H1 (cell line): ENCODE results near the gene PF4V1. TPM values are rescaled to one million over a fixed set of nuclear protein-coding genes. Genes with fewer than 3 reads are reported as not detected.

Source experiments
- CTCF ChIA-PET: fragments of 300-600 bp; sonication (Branson Sonifier 250); formaldehyde crosslinking; loops from one replicate; lab custom pipeline; 2021; ENCODE audit not compliant: partially characterized antibody; lab: Charles Lee
- POLR2A ChIA-PET: fragments of 300-600 bp; sonication (Branson Sonifier 250); formaldehyde crosslinking; loops from one replicate; lab custom pipeline; 2021; ENCODE audit warnings: inconsistent platforms; ENCODE audit not compliant: partially characterized antibody; lab: Charles Lee
- DNase-seq, 2 experiments: peaks; one replicate each; pipeline versions ENCODE4 v3.0.0 to v3.0.0-alpha.2; 2010 to 2022; ENCODE audit warnings: low spot score in 2 of 2, low read depth in 1 of 2, mixed read lengths in 1 of 2
- FAIRE-seq: peaks from 2 replicates; lab custom pipeline; 2011; peaks lifted over from hg19 to GRCh38; lab: Jason Lieb, UNC
- H2AFZ ChIP-seq: 2 replicates; pipeline ENCODE4 v1.8.1; 2012; ENCODE audit warnings: low read length, inconsistent platforms
- H2AK5ac ChIP-seq: 2 replicates; pipeline ENCODE4 v1.6.1; 2013; ENCODE audit warnings: low read depth, low read length
- H2BK120ac ChIP-seq: replicated peaks from 2 replicates; pipeline ENCODE3; 2013; ENCODE audit warnings: low read depth, low read length, inconsistent platforms
- H2BK12ac ChIP-seq: 2 replicates; pipeline ENCODE4 v1.6.1; 2013; ENCODE audit warnings: low read depth, low read length
- H2BK15ac ChIP-seq: 2 replicates; pipeline ENCODE4 v1.6.1; 2013; ENCODE audit warnings: low read length
- H2BK20ac ChIP-seq: 2 replicates; pipeline ENCODE4 v1.6.1; 2013; ENCODE audit warnings: low read length
- H2BK5ac ChIP-seq: 2 replicates; pipeline ENCODE4 v1.6.1; 2013; ENCODE audit warnings: low read depth, low read length
- H3K14ac ChIP-seq: 2 replicates; pipeline ENCODE4 v1.6.1; 2013; ENCODE audit warnings: inconsistent platforms; ENCODE audit not compliant: insufficient read length
- H3K18ac ChIP-seq: 2 replicates; pipeline ENCODE4 v1.6.1; 2013; ENCODE audit warnings: low read length; ENCODE audit errors: extremely low read depth
- H3K23ac ChIP-seq: 2 replicates; pipeline ENCODE4 v1.6.1; 2013; ENCODE audit warnings: inconsistent platforms; ENCODE audit not compliant: insufficient read length
- H3K23me2 ChIP-seq: 2 replicates; pipeline ENCODE4 v1.6.1; 2013; ENCODE audit warnings: low read depth, low read length
- H3K27ac ChIP-seq: 2 replicates; pipeline ENCODE4 v1.6.1; 2011; ENCODE audit warnings: low read depth, low read length, inconsistent platforms
- H3K27me3 ChIP-seq, 4 experiments: replicated peaks in 1 of 4; 1 replicate in 1 of 4; 2 replicates in 3 of 4; pipeline versions ENCODE4 v1.6.1 to v1.8.1; 2011 to 2013; ENCODE audit warnings: low read length in 3 of 4, mild to moderate bottlenecking in 3 of 4, inconsistent platforms in 2 of 4, mixed read lengths in 2 of 4, moderate library complexity in 1 of 4; ENCODE audit not compliant: control insufficient read depth in 3 of 4, insufficient read depth in 3 of 4; ENCODE audit errors: extremely low read depth in 1 of 4
- H3K36me3 ChIP-seq, 4 experiments: 2 replicates each; pipeline versions ENCODE4 v1.6.1 to v1.8.1; 2011 to 2013; ENCODE audit warnings: mild to moderate bottlenecking in 4 of 4, low read length in 3 of 4, moderate library complexity in 2 of 4, control low read depth in 1 of 4, inconsistent platforms in 1 of 4; ENCODE audit not compliant: insufficient read depth in 4 of 4, control insufficient read depth in 2 of 4
- H3K4ac ChIP-seq: replicated peaks from 2 replicates; pipeline ENCODE3; 2013; ENCODE audit warnings: low read length, low read depth, mixed read lengths, inconsistent platforms; ENCODE audit not compliant: insufficient read length
- H3K4me1 ChIP-seq, 4 experiments: replicated peaks in 1 of 4; 1 replicate in 1 of 4; 2 replicates in 3 of 4; pipeline versions ENCODE4 v1.6.1 to v1.8.1; 2011 to 2013; ENCODE audit warnings: low read length in 3 of 4, inconsistent platforms in 2 of 4, mixed read lengths in 1 of 4; ENCODE audit not compliant: insufficient read depth in 4 of 4, control insufficient read depth in 3 of 4
- H3K4me2 ChIP-seq, 2 experiments: 2 replicates each; pipeline versions ENCODE4 v1.6.1 to v1.8.1; 2011 to 2013; ENCODE audit warnings: low read depth in 2 of 2, low read length in 2 of 2, control low read depth in 1 of 2, inconsistent platforms in 1 of 2, mild to moderate bottlenecking in 1 of 2; ENCODE audit not compliant: insufficient read depth in 1 of 2
- H3K4me3 ChIP-seq, 4 experiments: fragments of 200-600, 300-600 bp in 1 of 4; sonication (generic), shearing (Covaris generic), sonication (Bioruptor Twin) in 1 of 4; 2 replicates each; pipeline versions ENCODE4 v1.5.1 to v1.8.1; 2011 to 2016; ENCODE audit warnings: low read length in 4 of 4, low read depth in 3 of 4, control low read depth in 2 of 4, inconsistent platforms in 2 of 4, mild to moderate bottlenecking in 2 of 4, mixed read lengths in 1 of 4, moderate library complexity in 1 of 4; ENCODE audit not compliant: insufficient read depth in 2 of 4; ENCODE audit errors: extremely low read depth in 1 of 4
- H3K56ac ChIP-seq: replicated peaks from 2 replicates; pipeline ENCODE3; 2013; ENCODE audit warnings: low read depth, mild to moderate bottlenecking, mixed read lengths, low read length, inconsistent platforms; ENCODE audit not compliant: insufficient read length
- H3K79me1 ChIP-seq: 2 replicates; pipeline ENCODE4 v1.6.1; 2013; ENCODE audit warnings: low read depth, low read length, control low read depth
- H3K79me2 ChIP-seq, 2 experiments: 2 replicates each; pipeline versions ENCODE4 v1.6.1 to v1.8.1; 2012 to 2013; ENCODE audit warnings: low read length in 2 of 2, mild to moderate bottlenecking in 2 of 2, inconsistent platforms in 1 of 2; ENCODE audit not compliant: insufficient read depth in 2 of 2, control insufficient read depth in 1 of 2
- H3K9ac ChIP-seq, 4 experiments: replicated peaks in 1 of 4; 1 replicate in 1 of 4; 2 replicates in 3 of 4; pipeline versions ENCODE4 v1.6.1 to v1.8.1; 2011 to 2013; ENCODE audit warnings: low read depth in 3 of 4, low read length in 3 of 4, control low read depth in 2 of 4, mild to moderate bottlenecking in 2 of 4, moderate library complexity in 2 of 4, inconsistent platforms in 1 of 4; ENCODE audit errors: extremely low read depth in 1 of 4
- H3K9me3 ChIP-seq, 2 experiments: 2 replicates each; pipeline versions ENCODE4 v1.6.1 to v1.8.1; 2012 to 2013; ENCODE audit warnings: mild to moderate bottlenecking in 2 of 2, moderate library complexity in 2 of 2, control low read depth in 1 of 2, inconsistent platforms in 1 of 2, low read depth in 1 of 2, low read length in 1 of 2, mixed read lengths in 1 of 2; ENCODE audit not compliant: insufficient read depth in 2 of 2
- H4K20me1 ChIP-seq, 2 experiments: replicated peaks in 1 of 2; 2 replicates each; pipeline versions ENCODE3 to v1.8.1; 2011 to 2013; ENCODE audit warnings: inconsistent platforms in 2 of 2, low read length in 2 of 2, mild to moderate bottlenecking in 1 of 2; ENCODE audit not compliant: insufficient read depth in 2 of 2, control insufficient read depth in 1 of 2
- H4K5ac ChIP-seq: 2 replicates; pipeline ENCODE4 v1.6.1; 2013; ENCODE audit warnings: low read length, low read depth, mixed read lengths, inconsistent platforms; ENCODE audit not compliant: insufficient read length
- H4K8ac ChIP-seq: 2 replicates; pipeline ENCODE4 v1.8.0; 2013; ENCODE audit warnings: mild to moderate bottlenecking, moderate library complexity, low read length, inconsistent platforms; ENCODE audit not compliant: insufficient read depth; ENCODE audit errors: extremely low read depth
- H4K91ac ChIP-seq: replicated peaks from 2 replicates; pipeline ENCODE3; 2013; ENCODE audit warnings: low read length, mixed read lengths, inconsistent platforms; ENCODE audit not compliant: insufficient read length
- CEBPB ChIP-seq: IDR thresholded peaks from 2 replicates; pipeline ENCODE4 v1.6.1; 2012; ENCODE audit warnings: low read depth, low read length
- CHD1 ChIP-seq: IDR thresholded peaks from 2 replicates; pipeline ENCODE4 v1.6.1; 2012; ENCODE audit warnings: low read depth, low read length, improper control_type of control experiment
- EGR1 ChIP-seq: IDR thresholded peaks from 2 replicates; pipeline ENCODE4 v1.6.1; 2011; ENCODE audit warnings: low read depth, low read length, borderline replicate concordance
- EP300 ChIP-seq, 2 experiments: IDR thresholded peaks; 1 replicate in 1 of 2; 2 replicates in 1 of 2; pipeline ENCODE4 v1.6.1; 2011 to 2012; ENCODE audit warnings: low read depth in 2 of 2, low read length in 2 of 2, mild to moderate bottlenecking in 2 of 2, borderline replicate concordance in 1 of 2, inconsistent platforms in 1 of 2, moderate library complexity in 1 of 2
- EZH2 ChIP-seq: fragments of 200-600 bp; sonication (generic); IDR thresholded peaks from 2 replicates; pipeline ENCODE4 v1.7.1; 2012; ENCODE audit warnings: low read depth, mild to moderate bottlenecking, moderate library complexity, low read length, inconsistent platforms; ENCODE audit not compliant: severe bottlenecking
- FOSL1 ChIP-seq: IDR thresholded peaks from 2 replicates; pipeline ENCODE4 v1.6.1; 2011; ENCODE audit warnings: mild to moderate bottlenecking, low read depth, low read length, moderate library complexity; ENCODE audit not compliant: insufficient read depth
- KDM1A ChIP-seq: fragments of 200-600, 300-600 bp; sonication (generic); IDR thresholded peaks from 2 replicates; pipeline ENCODE4 v1.7.1; 2016; ENCODE audit warnings: mild to moderate bottlenecking, low read length, borderline replicate concordance
- MAFK ChIP-seq: IDR thresholded peaks from 2 replicates; pipeline ENCODE4 v1.6.1; 2012; ENCODE audit warnings: low read depth, mild to moderate bottlenecking, improper control_type of control experiment, low read length
- RBBP5 ChIP-seq: IDR thresholded peaks from 2 replicates; pipeline ENCODE4 v1.7.1; 2012; ENCODE audit warnings: low read depth, mild to moderate bottlenecking, inconsistent platforms, low read length, moderate library complexity, borderline replicate concordance
- SIRT6 ChIP-seq: IDR thresholded peaks from one replicate; pipeline ENCODE4 v1.7.1; 2012; ENCODE audit warnings: low read length, inconsistent platforms
- SUZ12 ChIP-seq: fragments of 200-600 bp; sonication (generic); IDR thresholded peaks from 2 replicates; pipeline ENCODE4 v1.6.1; 2012; ENCODE audit warnings: mild to moderate bottlenecking, inconsistent platforms, low read length, moderate library complexity, mixed read lengths
- TEAD4 ChIP-seq: IDR thresholded peaks from 2 replicates; pipeline ENCODE4 v1.6.1; 2012; ENCODE audit warnings: low read depth, low read length, inconsistent platforms, mixed read lengths
- WGBS, 2 experiments: shearing (Covaris generic) in 1 of 2; methylation state at CpG; one replicate each; pipeline versions ENCODE4 v1.1.6 to v1.1.7; 2013 to 2015; ENCODE audit warnings: low lambda C conversion rate in 2 of 2, mixed read lengths in 2 of 2, inconsistent platforms in 1 of 2, low coverage in 1 of 2, missing lambda C conversion rate in 1 of 2; ENCODE audit not compliant: insufficient replicate concordance in 2 of 2, insufficient coverage in 1 of 2, insufficient read length in 1 of 2; ENCODE audit errors: extremely low coverage in 1 of 2, missing lambda C conversion rate in 1 of 2; 5-methylcytosine and 5-hydroxymethylcytosine counted together
- polyA plus RNA-seq, 7 experiments: library from polyadenylated mRNA; depleted of rRNA in 3 of 7; stranded (reverse) in 5 of 7; unstranded in 2 of 7; fragments of >200 nt in 5 of 7; fragments of 200-250 nt in 2 of 7; gene quantifications; 1 replicate in 5 of 7; 2 replicates in 1 of 7; 4 replicates in 1 of 7; pipeline versions ENCODE4 v1.2.1 to v1.2.3, GENCODE V29; 2011 to 2013; ENCODE audit warnings: missing spikeins in 2 of 7, mixed read lengths in 2 of 7
- total RNA-seq: library from RNA; stranded (reverse); fragmentation: NEBNext Ultra II Directional; extraction: Animal tissue kit (Norgen Biotek cat#: 25700); gene quantifications from 2 replicates; pipeline ENCODE4 v1.2.1, GENCODE V29; 2021
- TF ChIP-seq, protein P1 (sequence below): IDR thresholded peaks from 2 replicates; pipeline ENCODE4 v1.6.1; 2011; ENCODE audit warnings: low read depth, mild to moderate bottlenecking, low read length; ENCODE audit not compliant: insufficient read depth

Gene PF4V1
- total and polyA plus RNA-seq, 2 of the 8 experiments (the other 6 are each of a cell fraction or from before 2014, with no cell fraction given), result not detected

DNA sequence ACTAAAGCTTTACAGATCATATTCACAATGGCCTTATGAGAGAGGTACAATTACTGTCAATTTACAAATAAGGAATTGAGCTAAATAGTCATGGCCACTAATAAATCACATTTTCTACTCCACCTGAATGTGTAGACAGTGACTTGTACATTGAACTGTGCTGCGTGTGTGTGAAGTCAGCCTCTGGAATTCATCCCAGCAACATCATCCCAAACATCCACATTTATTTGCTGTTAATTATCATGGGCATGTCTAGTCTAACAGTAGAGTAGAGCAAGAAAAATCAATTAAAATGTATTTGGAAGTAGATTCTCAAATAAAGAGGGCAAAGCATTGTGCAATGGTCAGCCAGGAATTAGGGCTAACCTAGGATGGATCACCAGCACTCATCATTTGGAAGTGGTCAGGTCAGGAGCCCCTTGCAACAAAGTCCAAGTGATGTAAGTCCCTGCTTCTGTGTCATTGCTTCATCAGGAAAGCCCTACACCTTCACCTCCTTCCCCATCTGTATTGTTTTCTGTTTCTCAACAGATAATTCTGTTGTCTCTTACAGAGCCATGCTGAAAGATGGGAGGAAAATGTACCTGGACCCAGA lies 4.8 kb upstream of the PF4V1 start:
- H3K18ac ChIP-seq, result no peak overlapping the region
- H3K23me2 ChIP-seq, result no peaks in the 10 kb centered on the region; the same call in 1 of the 2 replicates
- WGBS, 2 experiments, result 93% methylated on average over 1 of the region's 1 CpG; no CpG with 5 or more reads in 1 of the 2 experiments
- no peaks in the 10 kb centered on the region for H3K79me1 ChIP-seq
- no peak overlapping the region for H2AFZ ChIP-seq
- H3K79me2 ChIP-seq, result no peaks in the 10 kb centered on the region
- H3K27ac ChIP-seq, result no peak overlapping the region
- no peak overlapping the region for H2BK120ac ChIP-seq
- 0 out of 7 replicates have a peak, but pooled peaks cover 0 to 3% (median 0%) of the 10 kb centered on the region in 4 experiments for H3K4me1 ChIP-seq
- H3K9ac ChIP-seq, result no peak overlapping the region
- H2BK20ac ChIP-seq, result no peak overlapping the region
- H3K36me3 ChIP-seq, result no peaks in the 10 kb centered on the region
- H3K4ac ChIP-seq, result no peak overlapping the region
- ChIA-PET CTCF (interaction anchor here (1.2 to 2.0 kb wide), 3 partner anchors 12 to 507 kb away, joined by 3 to 13 read pairs (median 5); partner anchors contain the start of gene CXCL6), POLR2A (no interaction called here)
- no peak overlapping the region for H2AK5ac ChIP-seq
- no peak overlapping the region for H2BK5ac ChIP-seq
- no peak overlapping the region for H2BK15ac ChIP-seq
- no peak overlapping the region for H4K91ac ChIP-seq
- H4K5ac ChIP-seq, result no peak overlapping the region
- no peaks in the 10 kb centered on the region for H3K27me3 ChIP-seq
- no peaks in the 10 kb centered on the region for H3K9me3 ChIP-seq
- H3K23ac ChIP-seq, result no peak overlapping the region
- H4K8ac ChIP-seq, result no peak overlapping the region
- H3K4me3 ChIP-seq, result no peak overlapping the region
- H3K56ac ChIP-seq, result no peak overlapping the region
- H4K20me1 ChIP-seq, result no peaks in the 10 kb centered on the region
- no peak overlapping the region for H3K14ac ChIP-seq
- H2BK12ac ChIP-seq, result no peak overlapping the region
- DNase-seq (no peak), FAIRE-seq (no peak)
- no peak overlapping the region for H3K4me2 ChIP-seq
- TF ChIP-seq CHD1 (no peak), EP300 (IDR thresholded peaks at IDR 0.05; ENCODE audit: borderline replicate concordance in 1 of 2, low read depth in 2 of 2, low read length in 2 of 2) (no peak), EGR1 (no peak), KDM1A (no peak), MAFK (no peak), EZH2 (no peak), SUZ12 (no peak), CEBPB (no peak), SIRT6 (no peak), RBBP5 (no peak), FOSL1 (no peak), TEAD4 (no peak)
- TF ChIP-seq, protein P1, sequence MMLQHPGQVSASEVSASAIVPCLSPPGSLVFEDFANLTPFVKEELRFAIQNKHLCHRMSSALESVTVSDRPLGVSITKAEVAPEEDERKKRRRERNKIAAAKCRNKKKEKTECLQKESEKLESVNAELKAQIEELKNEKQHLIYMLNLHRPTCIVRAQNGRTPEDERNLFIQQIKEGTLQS, result no peak
